Measurements from ENCODE around the gene TEX47. TPM values are rescaled to one million over a fixed set of nuclear protein-coding genes. Genes with fewer than 3 reads are reported as not detected.

Gene TEX47
- total and polyA plus RNA-seq, 11 donors, result not detected

GRCh38 chr7:88792361-88792760 lies 3.2 kb downstream of the TEX47 start:
- WGBS, 4 donors, result 67 to 73% (median 70%) methylated on average over 3 of the region's 3 CpGs
- intact Hi-C loops (cut with DNase I), result loop anchor here in 1 of 10 donors (10.0 kb wide), 1 partner anchor 1642 kb away; no protein-coding TSS in a partner anchor
- Histone ChIP-seq H3K4me3 (no peak overlapping the region), H3K9me3 (no peaks in the 10 kb centered on the region), H3K36me3 (no peaks in the 10 kb centered on the region), H3K27ac (no peak overlapping the region), H3K4me1 (no peaks in the 10 kb centered on the region), H3K27me3 (no peaks in the 10 kb centered on the region)
- DNase-seq, result no peak
- TF ChIP-seq, protein P1, sequence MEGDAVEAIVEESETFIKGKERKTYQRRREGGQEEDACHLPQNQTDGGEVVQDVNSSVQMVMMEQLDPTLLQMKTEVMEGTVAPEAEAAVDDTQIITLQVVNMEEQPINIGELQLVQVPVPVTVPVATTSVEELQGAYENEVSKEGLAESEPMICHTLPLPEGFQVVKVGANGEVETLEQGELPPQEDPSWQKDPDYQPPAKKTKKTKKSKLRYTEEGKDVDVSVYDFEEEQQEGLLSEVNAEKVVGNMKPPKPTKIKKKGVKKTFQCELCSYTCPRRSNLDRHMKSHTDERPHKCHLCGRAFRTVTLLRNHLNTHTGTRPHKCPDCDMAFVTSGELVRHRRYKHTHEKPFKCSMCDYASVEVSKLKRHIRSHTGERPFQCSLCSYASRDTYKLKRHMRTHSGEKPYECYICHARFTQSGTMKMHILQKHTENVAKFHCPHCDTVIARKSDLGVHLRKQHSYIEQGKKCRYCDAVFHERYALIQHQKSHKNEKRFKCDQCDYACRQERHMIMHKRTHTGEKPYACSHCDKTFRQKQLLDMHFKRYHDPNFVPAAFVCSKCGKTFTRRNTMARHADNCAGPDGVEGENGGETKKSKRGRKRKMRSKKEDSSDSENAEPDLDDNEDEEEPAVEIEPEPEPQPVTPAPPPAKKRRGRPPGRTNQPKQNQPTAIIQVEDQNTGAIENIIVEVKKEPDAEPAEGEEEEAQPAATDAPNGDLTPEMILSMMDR (IDR thresholded peaks at IDR 0.05), result no peak
- no peak for TF ChIP-seq POLR2A (IDR thresholded peaks at IDR 0.05)
- no peak for ATAC-seq

- H3K4me3 ChIP-seq, result no peak overlapping the region
- DNase-seq, result no peak
- intact Hi-C loops (cut with DNase I), result loop anchor here in 1 of 10 donors (10.0 kb wide), 1 partner anchor 1643 kb away; no protein-coding TSS in a partner anchor
- TF ChIP-seq, protein P1 (IDR thresholded peaks at IDR 0.05), result no peak
- no peak for TF ChIP-seq POLR2A (IDR thresholded peaks at IDR 0.05)
- no peaks in the 10 kb centered on the region for H3K9me3 ChIP-seq
- no peak for ATAC-seq
- no peak overlapping the region for H3K27ac ChIP-seq
- H3K27me3 ChIP-seq, result no peaks in the 10 kb centered on the region
- 68 to 89% (median 77%) methylated on average over 4 of the region's 4 CpGs for WGBS, 4 donors
- no peaks in the 10 kb centered on the region for H3K36me3 ChIP-seq
- H3K4me1 ChIP-seq, result no peaks in the 10 kb centered on the region
Measured at GRCh38 chr7:88791891-88792290, 3.6 kb downstream of the TEX47 start.

DNA sequence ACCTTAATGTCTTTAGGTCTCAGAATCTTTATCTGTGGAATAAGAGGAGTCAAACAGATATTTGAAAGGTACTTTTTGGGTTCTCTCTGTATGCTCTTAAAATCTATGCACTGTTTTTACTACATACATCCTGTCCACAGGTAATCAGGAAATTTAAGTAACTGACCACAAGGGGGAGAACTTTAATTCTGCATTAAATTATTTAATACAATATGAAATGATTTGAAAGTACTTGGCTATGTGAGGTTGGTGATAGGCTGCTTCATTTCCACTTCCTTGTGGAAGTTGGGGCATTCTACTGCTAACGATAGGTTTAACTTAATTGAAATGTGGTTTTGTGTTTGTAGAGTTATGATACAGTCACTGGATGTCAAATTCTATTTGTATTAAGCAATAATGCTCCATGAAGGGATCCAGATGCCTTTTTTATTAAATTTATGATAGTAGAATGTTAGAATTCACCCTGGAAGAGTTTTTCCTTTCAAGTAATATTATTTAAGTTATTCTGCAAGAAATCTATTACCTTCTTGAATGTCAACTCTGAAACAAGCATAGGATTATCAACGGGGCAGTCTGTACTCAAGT lies 6.0 kb downstream of the TEX47 start:
- Histone ChIP-seq H3K27me3 (no peaks in the 10 kb centered on the region), H3K27ac (no peak overlapping the region), H3K4me1 (no peaks in the 10 kb centered on the region), H3K36me3 (no peaks in the 10 kb centered on the region), H3K9me3 (no peaks in the 10 kb centered on the region), H3K4me3 (no peak overlapping the region)
- 68 to 77% (median 75%) methylated on average over 2 of the region's 2 CpGs for WGBS, 4 donors
- intact Hi-C loops (cut with DNase I), result loop anchor here in 4 of 10 donors (5.0 to 10.0 kb wide), 3 partner anchors 833 to 1645 kb away; no protein-coding TSS in a partner anchor
- TF ChIP-seq POLR2A (IDR thresholded peaks at IDR 0.05), result no peak
- TF ChIP-seq, protein P1 (IDR thresholded peaks at IDR 0.05), result peak in 11 of 12 donors; percentile 27 to 60 (median 44)
- ATAC-seq (no peak), DNase-seq (no peak)

DNA sequence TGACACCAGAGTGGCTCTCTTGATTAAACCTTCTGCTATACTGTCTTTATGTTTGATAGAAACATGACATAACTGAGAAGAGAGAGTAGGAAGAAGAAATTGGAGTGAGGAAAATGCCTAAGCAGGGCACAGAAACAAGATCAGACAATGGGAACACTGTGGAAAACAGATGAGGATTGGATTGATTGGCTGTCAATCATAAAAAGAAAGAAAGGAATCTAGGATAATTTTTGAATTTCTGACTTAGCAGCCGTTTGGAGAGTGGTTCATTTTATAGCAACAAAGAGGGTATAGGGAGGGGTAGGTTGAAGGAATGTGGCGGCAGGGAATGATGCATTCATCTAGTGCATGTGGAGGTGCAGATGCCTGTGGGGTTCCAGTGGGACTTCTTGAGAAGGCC lies 7.8 kb downstream of the TEX47 start:
- Histone ChIP-seq H3K4me1 (no peaks in the 10 kb centered on the region), H3K36me3 (no peaks in the 10 kb centered on the region), H3K27me3 (no peaks in the 10 kb centered on the region), H3K4me3 (no peak overlapping the region), H3K9me3 (no peaks in the 10 kb centered on the region), H3K27ac (no peak overlapping the region)
- DNase-seq (no peak), ATAC-seq (no peak)
- intact Hi-C loops (cut with DNase I), result loop anchor here in 3 of 10 donors (5.0 to 10.0 kb wide), 2 partner anchors 835 to 837 kb away; no protein-coding TSS in a partner anchor
- TF ChIP-seq POLR2A (IDR thresholded peaks at IDR 0.05), result no peak
- TF ChIP-seq, protein P1 (IDR thresholded peaks at IDR 0.05), result no peak
- WGBS, 4 donors, result 69 to 73% (median 71%) methylated on average over 2 of the region's 2 CpGs
